GM12864 (cell line): ENCODE data around the gene SUN5.

Source experiments
- DNase-seq: peaks from one replicate; pipeline ENCODE4 v3.0.0-alpha.2; 2011; ENCODE audit warnings: low read depth
- H3K4me3 ChIP-seq: 2 replicates; pipeline ENCODE4 v1.5.1; 2011; ENCODE audit warnings: mild to moderate bottlenecking, low read depth, low read length, control low read depth
- TF ChIP-seq, protein P1 (sequence below): IDR thresholded peaks from 2 replicates; pipeline ENCODE4 v1.5.1; 2011; ENCODE audit warnings: low read depth, mild to moderate bottlenecking, moderate library complexity, low read length, control low read depth, inconsistent platforms; ENCODE audit errors: missing control alignments

Gene SUN5

GRCh38 chr20:33000802-33001466 is 3.3 kb downstream of the SUN5 start:
- TF ChIP-seq, protein P1, sequence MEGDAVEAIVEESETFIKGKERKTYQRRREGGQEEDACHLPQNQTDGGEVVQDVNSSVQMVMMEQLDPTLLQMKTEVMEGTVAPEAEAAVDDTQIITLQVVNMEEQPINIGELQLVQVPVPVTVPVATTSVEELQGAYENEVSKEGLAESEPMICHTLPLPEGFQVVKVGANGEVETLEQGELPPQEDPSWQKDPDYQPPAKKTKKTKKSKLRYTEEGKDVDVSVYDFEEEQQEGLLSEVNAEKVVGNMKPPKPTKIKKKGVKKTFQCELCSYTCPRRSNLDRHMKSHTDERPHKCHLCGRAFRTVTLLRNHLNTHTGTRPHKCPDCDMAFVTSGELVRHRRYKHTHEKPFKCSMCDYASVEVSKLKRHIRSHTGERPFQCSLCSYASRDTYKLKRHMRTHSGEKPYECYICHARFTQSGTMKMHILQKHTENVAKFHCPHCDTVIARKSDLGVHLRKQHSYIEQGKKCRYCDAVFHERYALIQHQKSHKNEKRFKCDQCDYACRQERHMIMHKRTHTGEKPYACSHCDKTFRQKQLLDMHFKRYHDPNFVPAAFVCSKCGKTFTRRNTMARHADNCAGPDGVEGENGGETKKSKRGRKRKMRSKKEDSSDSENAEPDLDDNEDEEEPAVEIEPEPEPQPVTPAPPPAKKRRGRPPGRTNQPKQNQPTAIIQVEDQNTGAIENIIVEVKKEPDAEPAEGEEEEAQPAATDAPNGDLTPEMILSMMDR = no peak
- no peak for DNase-seq
- no peak overlapping the region for H3K4me3 ChIP-seq

DNA sequence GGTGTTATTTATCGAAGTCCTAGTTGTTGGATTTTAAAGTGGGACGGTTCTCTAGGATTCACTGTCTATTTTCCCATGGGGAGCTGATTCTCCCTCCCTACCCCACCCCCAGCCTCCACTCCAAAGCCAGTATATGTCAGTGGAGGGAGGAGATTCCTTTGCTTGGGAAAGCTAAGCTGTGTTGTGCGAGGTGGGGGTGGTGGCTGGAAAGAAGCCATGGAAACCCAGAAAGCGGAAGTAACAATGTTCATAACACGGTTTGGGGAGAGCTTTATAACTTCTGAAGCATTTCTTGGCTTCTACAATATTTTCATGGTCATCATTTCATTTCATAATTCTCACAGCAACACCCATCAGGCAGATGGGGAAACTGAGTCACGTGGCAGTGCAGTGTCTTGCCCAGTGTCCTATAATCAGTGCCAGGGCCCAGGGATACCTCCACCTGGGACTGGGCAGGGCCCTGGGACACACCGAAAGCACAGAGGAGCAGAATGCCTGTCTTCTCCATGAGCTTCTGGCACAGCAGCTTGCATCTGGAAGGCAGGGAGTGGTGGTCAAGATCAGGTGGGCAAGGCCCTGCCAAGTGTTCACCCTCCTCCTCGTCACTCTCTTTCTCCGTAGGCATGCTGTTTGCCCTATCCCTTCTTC is 4.5 kb downstream of the SUN5 start:
- H3K4me3 ChIP-seq = no peak overlapping the region
- no peak for DNase-seq
- TF ChIP-seq, protein P1 = no peak

DNA sequence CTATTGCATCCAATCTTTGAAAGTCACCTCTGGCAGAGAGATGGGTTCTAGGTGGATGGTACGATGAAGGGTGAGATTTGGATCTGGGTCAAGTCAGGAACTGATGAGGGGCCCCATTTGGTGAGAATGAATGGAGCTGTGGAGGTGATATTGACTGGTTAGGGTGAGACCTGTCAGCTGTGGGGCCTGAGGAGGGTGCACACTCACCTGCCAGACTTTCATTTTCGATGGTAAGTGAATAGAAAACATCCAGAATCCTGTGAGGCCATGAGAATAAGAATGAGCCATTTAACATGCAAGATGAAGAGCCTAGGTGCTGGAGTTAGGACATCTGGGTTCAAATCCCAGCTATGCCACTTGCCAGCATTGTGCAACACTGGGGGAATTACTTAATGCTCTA is 6.8 kb downstream of the SUN5 start:
- TF ChIP-seq, protein P1 = no peak
- no peak for DNase-seq
- H3K4me3 ChIP-seq = no peak overlapping the region

- no peak overlapping the region for H3K4me3 ChIP-seq
- no peak for DNase-seq
- TF ChIP-seq, protein P1 = no peak
Measured at GRCh38 chr20:32995802-32996201, 8.4 kb downstream of the SUN5 start.

DNA sequence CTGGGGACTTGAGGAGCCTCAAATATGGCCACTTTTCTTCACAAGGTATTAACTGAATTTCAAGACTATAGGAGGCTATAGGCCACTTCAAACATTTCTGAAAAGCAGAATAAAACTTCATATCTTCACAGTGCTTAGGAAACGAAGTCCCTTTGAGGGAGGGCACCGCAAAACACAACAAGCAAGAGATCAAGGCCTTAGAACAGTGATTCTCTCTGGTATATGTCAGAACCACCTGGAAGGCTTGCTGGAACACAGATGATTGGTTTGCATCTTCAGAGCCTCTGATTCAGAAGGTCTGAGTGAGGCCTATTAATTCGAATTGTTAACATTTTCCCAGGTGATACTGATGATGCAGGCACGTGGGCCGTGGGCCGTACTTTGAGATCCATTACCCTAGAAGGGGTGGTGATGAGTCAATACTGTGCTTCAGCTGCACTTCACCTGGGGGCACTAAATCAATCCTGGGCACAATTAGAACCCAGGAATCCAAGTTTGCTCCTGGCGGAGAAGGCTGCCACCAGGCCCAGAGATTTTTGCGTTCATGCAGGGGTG is 10.7 kb downstream of the SUN5 start:
- no peak for DNase-seq
- TF ChIP-seq, protein P1 = no peak

DNA sequence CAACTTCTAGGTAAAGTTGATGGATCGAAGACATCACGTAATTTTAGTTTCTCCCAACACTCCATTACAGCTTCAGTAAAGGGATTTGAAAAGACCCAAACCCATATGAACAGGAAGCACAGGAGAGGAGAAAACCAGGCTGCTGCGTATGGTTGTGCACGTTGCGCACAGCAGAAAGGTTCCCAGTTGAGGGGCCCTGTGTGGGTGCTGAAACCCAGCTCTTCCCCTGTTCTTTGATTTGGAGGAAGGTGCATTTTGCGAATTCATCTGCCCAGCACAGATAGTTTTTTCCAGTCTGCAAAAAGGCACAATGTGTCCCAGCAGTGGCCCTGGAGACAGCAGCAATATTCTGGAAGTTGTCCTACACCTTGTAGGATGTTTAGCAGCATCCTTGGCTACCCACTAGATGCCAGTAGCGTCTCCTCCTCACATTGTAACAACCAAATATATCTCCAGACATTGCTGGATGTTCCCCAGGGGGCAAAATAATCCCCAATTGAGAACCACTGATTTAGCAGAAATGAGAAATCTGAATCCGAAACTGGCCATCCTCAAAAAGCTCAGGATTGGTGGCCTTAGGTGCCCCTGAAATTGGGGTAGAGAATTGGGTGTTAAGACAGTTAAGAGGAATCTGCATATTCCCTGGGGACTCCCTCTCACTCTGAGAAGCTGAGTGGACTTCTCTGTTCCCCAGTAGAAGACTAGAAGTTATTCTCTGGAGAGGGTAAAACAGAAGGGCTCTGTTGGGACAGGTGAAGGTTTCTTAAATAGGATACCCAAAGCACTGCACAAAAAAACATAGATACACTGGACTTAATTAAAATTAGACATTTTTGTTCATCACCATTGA is 12.2 kb downstream of the SUN5 start:
- no peak overlapping the region for H3K4me3 ChIP-seq
- no peak for DNase-seq
- TF ChIP-seq, protein P1 = no peak

More for the DNA sequence above, 10.7 kb downstream of the SUN5 start:
- H3K4me3 ChIP-seq = no peak overlapping the region
